Hematopoietic multipotent progenitor cell (in vitro differentiated cells): ENCODE data around the gene NAA40. TPM values are rescaled to one million over a fixed set of nuclear protein-coding genes. Genes with fewer than 3 reads are reported as not detected.
"Not testable (repeated sequence)": the region's sequence is repeated elsewhere in the genome, so short reads cannot be mapped to it uniquely, and the experiment has no call there.

Source experiments
- DNase-seq, 3 donors: peaks; one replicate each; pipeline ENCODE4 v3.0.0-alpha.2; 2011 to 2015; ENCODE audit warnings: low read depth in 2 of 3, low spot score in 2 of 3
- total RNA-seq: library from RNA; depleted of rRNA; stranded (reverse); fragments of >200 nt; gene quantifications from one replicate; pipeline ENCODE4 v1.2.3, GENCODE V29; 2012

NAA40 gene
- total RNA-seq, 1 donor, result 13.5 TPM

- DNase-seq, result no peak
These were observed 906 bp upstream of the NAA40 start for GRCh38 chr11:63937713-63938478.

- no peak for DNase-seq
These were observed 642 bp downstream of the NAA40 start for GRCh38 chr11:63939397-63939891.

GRCh38 chr11:63940786-63941185, 2.0 kb downstream of the NAA40 start:
- DNase-seq, result peak in 1 of 3 donors; percentile 69

GRCh38 chr11:63941901-63942300, 3.1 kb downstream of the NAA40 start:
- no peak for DNase-seq

- DNase-seq, result no peak
These were observed 4.0 kb downstream of the NAA40 start for GRCh38 chr11:63942803-63943202.

- DNase-seq, result no peak
These were observed 6.2 kb downstream of the NAA40 start for GRCh38 chr11:63944987-63945386.

GRCh38 chr11:63945477-63946163, 6.8 kb downstream of the NAA40 start:
- DNase-seq, result peak in 2 of 3 donors; percentile 49 to 66

GRCh38 chr11:63951779-63952536, 13.2 kb downstream of the NAA40 start:
- peak in 2 of 3 donors; percentile 37 to 69 for DNase-seq

- DNase-seq, result no peak
These were observed 13.8 kb downstream of the NAA40 start for GRCh38 chr11:63952570-63952969.

- DNase-seq, result no peak
These were observed 19.2 kb downstream of the NAA40 start for GRCh38 chr11:63958008-63958407.

GRCh38 chr11:63961608-63962412, 23.0 kb downstream of the NAA40 start:
- peak in 1 of 3 donors; percentile 15 for DNase-seq

GRCh38 chr11:63963895-63964294, 25.1 kb downstream of the NAA40 start:
- DNase-seq, result not testable (repeated sequence)

GRCh38 chr11:63966444-63966843, 27.6 kb downstream of the NAA40 start:
- no peak for DNase-seq

- no peak for DNase-seq
These were observed 30.7 kb downstream of the NAA40 start for GRCh38 chr11:63969461-63969860.

- no peak for DNase-seq
These were observed 32.1 kb downstream of the NAA40 start for GRCh38 chr11:63970902-63971301.

GRCh38 chr11:63973912-63974258, 35.1 kb downstream of the NAA40 start:
- not testable (repeated sequence) for DNase-seq

- peak; percentile 86 to 100 (median 99) for DNase-seq
These were observed 35.7 kb downstream of the NAA40 start, which contains the start of gene COX8A for GRCh38 chr11:63974259-63975143. Gene COX8A, plus strand, starts transcription at chr11:63974620. Its CDS starts 61 bp downstream, at chr11:63974681.

GRCh38 chr11:63978551-63979239, 39.9 kb downstream of the NAA40 start:
- DNase-seq, result no peak

- no peak for DNase-seq
These were observed 40.6 kb downstream of the NAA40 start for GRCh38 chr11:63979426-63979825.
